Liver (tissue), 3 donors: Measurements from ENCODE around the gene GAS6.

ENCODE experiments used
- ATF3 ChIP-seq: IDR thresholded peaks from 2 replicates; pipeline ENCODE4 v1.6.1; 2016; ENCODE audit warnings: antibody characterized with exemption
- CTCF ChIP-seq: fragments of 150-350 bp; IDR thresholded peaks from 2 replicates; pipeline ENCODE4 v1.5.1; 2017; ENCODE audit warnings: improper control_type of control experiment, low read depth, low read length; ENCODE audit not compliant: missing input control
- REST ChIP-seq: IDR thresholded peaks from 2 replicates; pipeline ENCODE4 v1.6.1; 2016; ENCODE audit warnings: antibody characterized with exemption, mild to moderate bottlenecking
- TAF1 ChIP-seq: conservative IDR thresholded peaks from 2 replicates; pipeline ENCODE4 v1.6.1; 2016; ENCODE audit warnings: antibody characterized with exemption, mild to moderate bottlenecking
- YY1 ChIP-seq: IDR thresholded peaks from 2 replicates; pipeline ENCODE4 v1.6.1; 2016; ENCODE audit warnings: antibody characterized with exemption, mild to moderate bottlenecking
- donor health status: healthy.
- donor health status: healthy.

GRCh38 chr13:113857531-113858195, 6.2 kb downstream of the GAS6 start:
- TF ChIP-seq CTCF (no peak), REST (no peak), TAF1 (no peak), YY1 (no peak), ATF3 (no peak)
